Lower lobe of right lung (tissue), 2 donors: ENCODE data around the gene SPATA20. TPM values are rescaled to one million over a fixed set of nuclear protein-coding genes. Genes with fewer than 3 reads are reported as not detected.

ENCODE experiments used
- ATAC-seq, 2 donors: fragments of 200-7000 bp; cut with Tn5 transposase; one replicate each; pipeline ENCODE4 v1.9.1; 2020 to 2022; ENCODE audit warnings: mild to moderate bottlenecking in 2 of 2, moderate library complexity in 2 of 2
- DNase-seq: peaks from one replicate; pipeline ENCODE4 v3.0.0-alpha.2; 2020
- H3K27ac ChIP-seq: fragments of 200-600 bp; one replicate; pipeline ENCODE4 v1.8.0; 2022
- H3K27me3 ChIP-seq: fragments of 200-600 bp; one replicate; pipeline ENCODE4 v1.8.0; 2022; ENCODE audit warnings: low read depth
- H3K36me3 ChIP-seq: fragments of 200-600 bp; one replicate; pipeline ENCODE4 v1.8.0; 2022; ENCODE audit warnings: mild to moderate bottlenecking
- H3K4me1 ChIP-seq: fragments of 200-600 bp; one replicate; pipeline ENCODE4 v1.8.0; 2022
- H3K4me3 ChIP-seq: fragments of 200-600 bp; one replicate; pipeline ENCODE4 v1.8.0; 2022; ENCODE audit warnings: mild to moderate bottlenecking
- H3K9me3 ChIP-seq: fragments of 200-600 bp; one replicate; pipeline ENCODE4 v1.8.0; 2022
- CTCF ChIP-seq: fragments of 200-600 bp; IDR thresholded peaks from one replicate; pipeline ENCODE4 v1.8.0; 2022; ENCODE audit warnings: antibody characterized with exemption, mild to moderate bottlenecking
- intact Hi-C: fragments of 100-400 bp; cut with DNase I; formaldehyde crosslinking; loops from one replicate; pipeline ENCODE4 v1.11.0; 2022
- long read RNA-seq: library from polyadenylated mRNA; unstranded; transcript quantifications from one replicate; pipeline ENCODE4 v2.0.0, GENCODE V29; 2021
- total RNA-seq: library from RNA; stranded (reverse); fragmentation: NEBNext Ultra II Directional; extraction: Animal tissue kit (Norgen Biotek cat#: 25700); gene quantifications from one replicate; pipeline ENCODE4 v1.2.1, GENCODE V29; 2021
- donor health status: DM: no; HTN: yes; CAD: no; lungs with severe emphysema.

Gene SPATA20
- 29.7 TPM for total RNA-seq
- long read RNA-seq, transcript SPATA20-201 (17 exons, 2,719 nt) = minor isoform, 8 of 75 reads
- long read RNA-seq, transcript SPATA20-205 (17 exons, 2,734 nt) = major isoform, 19 of 75 reads
- long read RNA-seq, partial matches to known transcripts = 17 of 75 reads
- long read RNA-seq, other reads (novel, unspliced or antisense) = 28 of 75 reads

GRCh38 chr17:50547035-50547735 is at the start of gene SPATA20:
Gene SPATA20, plus strand, starts transcription at chr17:50547174. Its CDS starts 35 bp downstream, at chr17:50547209.
- peak; percentile 97 for TF ChIP-seq CTCF
- intact Hi-C loops = no loop called here
- DNase-seq (peak; percentile 96), ATAC-seq (peak; percentile 86 to 89)
- peaks cover 11% of the 10 kb centered on the region for H3K36me3 ChIP-seq
- no peaks in the 10 kb centered on the region for H3K9me3 ChIP-seq
- H3K27me3 ChIP-seq = no peaks in the 10 kb centered on the region
- H3K4me1 ChIP-seq = peaks cover 32% of the 10 kb centered on the region
- peak within 1 kb of the TSS; percentile 68 for H3K4me3 ChIP-seq
- peak within 1 kb of the TSS; percentile 85 for H3K27ac ChIP-seq

- Histone ChIP-seq H3K27me3 (no peaks in the 10 kb centered on the region), H3K27ac (no peak overlapping the region), H3K4me3 (no peak overlapping the region), H3K4me1 (no peaks in the 10 kb centered on the region), H3K36me3 (no peaks in the 10 kb centered on the region), H3K9me3 (no peaks in the 10 kb centered on the region)
- intact Hi-C loops = no loop called here
- peak; percentile 76 to 91 for ATAC-seq
- no peak for TF ChIP-seq CTCF
- DNase-seq = no peak
Measured at GRCh38 chr17:50498021-50498874, 48.7 kb upstream of the SPATA20 start.

GRCh38 chr17:50499270-50499669 is 47.7 kb upstream of the SPATA20 start:
- ATAC-seq (no peak), DNase-seq (no peak)
- H3K9me3 ChIP-seq = no peaks in the 10 kb centered on the region
- intact Hi-C loops = no loop called here
- no peaks in the 10 kb centered on the region for H3K27me3 ChIP-seq
- no peak for TF ChIP-seq CTCF
- no peaks in the 10 kb centered on the region for H3K36me3 ChIP-seq
- no peak overlapping the region for H3K27ac ChIP-seq
- H3K4me1 ChIP-seq = no peaks in the 10 kb centered on the region
- H3K4me3 ChIP-seq = no peak overlapping the region

GRCh38 chr17:50499721-50500120 is 47.3 kb upstream of the SPATA20 start:
- TF ChIP-seq CTCF = no peak
- H3K27me3 ChIP-seq = no peaks in the 10 kb centered on the region
- no peaks in the 10 kb centered on the region for H3K4me1 ChIP-seq
- no peak for DNase-seq
- H3K9me3 ChIP-seq = no peaks in the 10 kb centered on the region
- ATAC-seq = no peak
- H3K27ac ChIP-seq = no peak overlapping the region
- no peaks in the 10 kb centered on the region for H3K36me3 ChIP-seq
- intact Hi-C loops = no loop called here
- H3K4me3 ChIP-seq = no peak overlapping the region

- Histone ChIP-seq H3K27ac (no peak overlapping the region), H3K4me1 (no peaks in the 10 kb centered on the region), H3K4me3 (no peak overlapping the region), H3K9me3 (no peaks in the 10 kb centered on the region), H3K36me3 (no peaks in the 10 kb centered on the region), H3K27me3 (no peaks in the 10 kb centered on the region)
- intact Hi-C loops = no loop called here
- TF ChIP-seq CTCF = peak; percentile 41
- DNase-seq (no peak), ATAC-seq (no peak)
Measured at GRCh38 chr17:50501054-50501453, 45.9 kb upstream of the SPATA20 start.
